SK-N-SH (cell line): Measurements from ENCODE around the gene CACNA2D3.

Source experiments
- EZH2phosphoT487 ChIP-seq: fragments of 200-600 bp; sonication (generic); IDR thresholded peaks from 2 replicates; pipeline ENCODE4 v1.6.1; 2017; ENCODE audit warnings: low read depth, mixed run types, mild to moderate bottlenecking, antibody characterized with exemption, moderate library complexity, borderline replicate concordance
- FOXJ3 ChIP-seq: sonication (generic); formaldehyde crosslinking; IDR thresholded peaks from 2 replicates; pipeline ENCODE4 v1.5.1; 2020; ENCODE audit warnings: mild to moderate bottlenecking, missing genetic modification reagents
- FOXM1 ChIP-seq: IDR thresholded peaks from 2 replicates; pipeline ENCODE4 v1.4.0; 2012; ENCODE audit warnings: low read depth, mild to moderate bottlenecking
- POLR2AphosphoS5 ChIP-seq: IDR thresholded peaks from 2 replicates; pipeline ENCODE4 v1.6.1; 2012; ENCODE audit warnings: low read depth, low read length
- RAD21 ChIP-seq: IDR thresholded peaks from 2 replicates; pipeline ENCODE4 v1.6.1; 2012; ENCODE audit warnings: mild to moderate bottlenecking, low read length
- RFX5 ChIP-seq: IDR thresholded peaks from 2 replicates; pipeline ENCODE4 v1.6.1; 2012; ENCODE audit warnings: mild to moderate bottlenecking, improper control_type of control experiment, low read length
- USF1 ChIP-seq: IDR thresholded peaks from 2 replicates; pipeline ENCODE4 v1.4.0; 2012; ENCODE audit warnings: low read depth, borderline replicate concordance
- TF ChIP-seq, protein P1 (sequence below): fragments of 200-600 bp; sonication (generic); IDR thresholded peaks from 2 replicates; pipeline ENCODE4 v1.6.1; 2017; ENCODE audit warnings: antibody characterized with exemption, mild to moderate bottlenecking, moderate library complexity

DNA sequence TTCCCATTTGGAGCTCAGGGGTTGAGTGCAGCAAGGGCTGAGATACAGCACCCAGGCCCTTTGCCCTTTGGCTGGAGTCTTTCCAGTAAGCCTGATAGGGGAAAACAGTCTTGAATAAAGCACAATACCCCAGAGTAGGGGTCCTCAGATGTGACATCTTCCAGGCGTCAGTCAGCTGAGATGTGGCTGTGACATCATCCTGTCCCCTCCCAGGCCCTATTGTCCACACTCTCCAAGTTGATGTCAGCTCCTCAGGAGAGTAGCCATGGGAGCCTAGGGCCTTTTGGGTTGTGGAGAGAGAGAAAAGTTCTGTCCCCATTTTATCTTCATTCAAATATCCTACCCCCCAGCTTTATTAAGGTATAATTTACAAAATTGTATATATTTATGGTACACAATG is 92.5 kb downstream of the CACNA2D3 start:
- TF ChIP-seq, protein P1, sequence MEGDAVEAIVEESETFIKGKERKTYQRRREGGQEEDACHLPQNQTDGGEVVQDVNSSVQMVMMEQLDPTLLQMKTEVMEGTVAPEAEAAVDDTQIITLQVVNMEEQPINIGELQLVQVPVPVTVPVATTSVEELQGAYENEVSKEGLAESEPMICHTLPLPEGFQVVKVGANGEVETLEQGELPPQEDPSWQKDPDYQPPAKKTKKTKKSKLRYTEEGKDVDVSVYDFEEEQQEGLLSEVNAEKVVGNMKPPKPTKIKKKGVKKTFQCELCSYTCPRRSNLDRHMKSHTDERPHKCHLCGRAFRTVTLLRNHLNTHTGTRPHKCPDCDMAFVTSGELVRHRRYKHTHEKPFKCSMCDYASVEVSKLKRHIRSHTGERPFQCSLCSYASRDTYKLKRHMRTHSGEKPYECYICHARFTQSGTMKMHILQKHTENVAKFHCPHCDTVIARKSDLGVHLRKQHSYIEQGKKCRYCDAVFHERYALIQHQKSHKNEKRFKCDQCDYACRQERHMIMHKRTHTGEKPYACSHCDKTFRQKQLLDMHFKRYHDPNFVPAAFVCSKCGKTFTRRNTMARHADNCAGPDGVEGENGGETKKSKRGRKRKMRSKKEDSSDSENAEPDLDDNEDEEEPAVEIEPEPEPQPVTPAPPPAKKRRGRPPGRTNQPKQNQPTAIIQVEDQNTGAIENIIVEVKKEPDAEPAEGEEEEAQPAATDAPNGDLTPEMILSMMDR, result no peak
- no peak for TF ChIP-seq EZH2phosphoT487
- TF ChIP-seq FOXJ3 (CRISPR knock-in tag), result no peak
- TF ChIP-seq RAD21, result no peak
- TF ChIP-seq USF1, result no peak
- TF ChIP-seq FOXM1, result no peak
- TF ChIP-seq RFX5, result no peak
- no peak for TF ChIP-seq POLR2AphosphoS5
